ENCODE measurements around the gene ARHGAP42.
"Not testable (repeated sequence)": the region's sequence is repeated elsewhere in the genome, so short reads cannot be mapped to it uniquely, and the experiment has no call there.

The ARHGAP42 gene

GRCh38 chr11:100887659-100888058 is 200.6 kb downstream of the ARHGAP42 start:
- H3K36me3 ChIP-seq: no peaks in the 10 kb centered on the region
- H3K4me1 ChIP-seq: peaks cover 0 to 22% (median 4%) of the 10 kb centered on the region in 4 donors
- no peaks in the 10 kb centered on the region for H3K27me3 ChIP-seq
- intact Hi-C loops (cut with DNase I; ENCODE audit: low total_unique reads): no loop called here
- no peaks in the 10 kb centered on the region for H3K9me3 ChIP-seq
- no peak overlapping the region for H3K4me3 ChIP-seq
- no peak for DNase-seq
- TF ChIP-seq, protein P1, sequence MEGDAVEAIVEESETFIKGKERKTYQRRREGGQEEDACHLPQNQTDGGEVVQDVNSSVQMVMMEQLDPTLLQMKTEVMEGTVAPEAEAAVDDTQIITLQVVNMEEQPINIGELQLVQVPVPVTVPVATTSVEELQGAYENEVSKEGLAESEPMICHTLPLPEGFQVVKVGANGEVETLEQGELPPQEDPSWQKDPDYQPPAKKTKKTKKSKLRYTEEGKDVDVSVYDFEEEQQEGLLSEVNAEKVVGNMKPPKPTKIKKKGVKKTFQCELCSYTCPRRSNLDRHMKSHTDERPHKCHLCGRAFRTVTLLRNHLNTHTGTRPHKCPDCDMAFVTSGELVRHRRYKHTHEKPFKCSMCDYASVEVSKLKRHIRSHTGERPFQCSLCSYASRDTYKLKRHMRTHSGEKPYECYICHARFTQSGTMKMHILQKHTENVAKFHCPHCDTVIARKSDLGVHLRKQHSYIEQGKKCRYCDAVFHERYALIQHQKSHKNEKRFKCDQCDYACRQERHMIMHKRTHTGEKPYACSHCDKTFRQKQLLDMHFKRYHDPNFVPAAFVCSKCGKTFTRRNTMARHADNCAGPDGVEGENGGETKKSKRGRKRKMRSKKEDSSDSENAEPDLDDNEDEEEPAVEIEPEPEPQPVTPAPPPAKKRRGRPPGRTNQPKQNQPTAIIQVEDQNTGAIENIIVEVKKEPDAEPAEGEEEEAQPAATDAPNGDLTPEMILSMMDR (IDR thresholded peaks at IDR 0.05): no peak
- no peak overlapping the region for H3K27ac ChIP-seq

- Histone ChIP-seq H3K27ac (no peak overlapping the region), H3K4me1 (peaks cover 0 to 22% (median 4%) of the 10 kb centered on the region in 4 donors), H3K27me3 (no peaks in the 10 kb centered on the region), H3K9me3 (no peaks in the 10 kb centered on the region), H3K4me3 (no peak overlapping the region), H3K36me3 (no peaks in the 10 kb centered on the region)
- intact Hi-C loops (cut with DNase I; ENCODE audit: low total_unique reads): no loop called here
- TF ChIP-seq, protein P1 (IDR thresholded peaks at IDR 0.05): no peak
- no peak for DNase-seq
Observed at GRCh38 chr11:100888836-100889235, 201.7 kb downstream of the ARHGAP42 start.

DNA sequence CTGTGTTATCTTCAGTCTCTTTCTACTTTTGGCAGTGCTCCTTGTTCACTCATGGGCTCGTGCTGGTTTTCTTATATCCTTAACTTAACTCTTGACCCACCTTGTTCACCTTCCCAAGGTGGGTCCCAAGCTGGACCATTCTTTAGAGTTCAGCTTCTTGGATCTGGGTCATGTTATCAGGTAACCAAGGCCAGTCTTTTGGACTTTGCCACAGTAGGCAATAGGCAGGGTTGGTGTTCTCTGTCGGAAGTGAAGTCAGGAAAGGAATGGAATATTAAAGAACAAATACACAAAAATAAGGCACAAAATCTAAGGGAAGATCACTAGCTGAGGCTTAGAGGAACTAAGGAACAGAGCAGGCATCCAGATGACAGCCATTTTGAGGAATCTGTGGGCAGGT is 202.7 kb downstream of the ARHGAP42 start:
- peak overlapping the region; percentile 27 to 36 for H3K27ac ChIP-seq
- H3K4me3 ChIP-seq: no peak overlapping the region
- no peaks in the 10 kb centered on the region for H3K9me3 ChIP-seq
- H3K27me3 ChIP-seq: no peaks in the 10 kb centered on the region
- intact Hi-C loops (cut with DNase I; ENCODE audit: low total_unique reads): no loop called here
- no peaks in the 10 kb centered on the region for H3K36me3 ChIP-seq
- no peak for DNase-seq
- TF ChIP-seq, protein P1 (IDR thresholded peaks at IDR 0.05): no peak
- peaks cover 0 to 22% (median 4%) of the 10 kb centered on the region in 4 donors for H3K4me1 ChIP-seq

DNA sequence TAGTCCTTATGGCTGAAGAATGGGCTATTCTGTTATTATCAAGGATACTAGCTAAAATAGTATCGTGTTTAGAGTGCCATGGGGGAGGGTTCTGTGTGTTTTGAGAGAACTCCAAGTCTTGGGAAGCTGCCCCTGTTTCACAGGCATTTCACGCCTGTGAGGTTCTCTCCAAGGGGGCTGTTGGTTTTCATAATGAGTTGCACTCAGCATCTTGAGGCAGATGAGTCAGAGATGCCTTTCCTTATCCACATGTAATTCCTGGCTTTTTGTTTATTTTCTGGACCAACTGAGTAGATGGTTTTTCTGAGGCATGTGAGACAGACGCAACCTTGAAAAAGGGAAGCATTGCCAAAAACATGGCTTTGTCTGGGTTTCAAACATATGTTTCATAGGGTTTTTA is 203.7 kb downstream of the ARHGAP42 start:
- no peaks in the 10 kb centered on the region for H3K36me3 ChIP-seq
- intact Hi-C loops (cut with DNase I; ENCODE audit: low total_unique reads): no loop called here
- no peaks in the 10 kb centered on the region for H3K27me3 ChIP-seq
- H3K4me1 ChIP-seq: peaks cover 0 to 22% (median 4%) of the 10 kb centered on the region in 4 donors
- TF ChIP-seq, protein P1 (IDR thresholded peaks at IDR 0.05): no peak
- DNase-seq: peak in 1 of 2 donors; percentile 29
- peak overlapping the region; percentile 27 to 36 for H3K27ac ChIP-seq
- no peak overlapping the region for H3K4me3 ChIP-seq
- no peaks in the 10 kb centered on the region for H3K9me3 ChIP-seq

GRCh38 chr11:100892886-100893285 is 205.8 kb downstream of the ARHGAP42 start:
- DNase-seq: no peak
- H3K4me1 ChIP-seq: peaks cover 0 to 22% (median 4%) of the 10 kb centered on the region in 4 donors
- H3K27me3 ChIP-seq: no peaks in the 10 kb centered on the region
- intact Hi-C loops (cut with DNase I; ENCODE audit: low total_unique reads): no loop called here
- H3K27ac ChIP-seq: no peak overlapping the region
- TF ChIP-seq, protein P1 (IDR thresholded peaks at IDR 0.05): no peak
- H3K36me3 ChIP-seq: no peaks in the 10 kb centered on the region
- H3K9me3 ChIP-seq: no peaks in the 10 kb centered on the region
- no peak overlapping the region for H3K4me3 ChIP-seq

DNA sequence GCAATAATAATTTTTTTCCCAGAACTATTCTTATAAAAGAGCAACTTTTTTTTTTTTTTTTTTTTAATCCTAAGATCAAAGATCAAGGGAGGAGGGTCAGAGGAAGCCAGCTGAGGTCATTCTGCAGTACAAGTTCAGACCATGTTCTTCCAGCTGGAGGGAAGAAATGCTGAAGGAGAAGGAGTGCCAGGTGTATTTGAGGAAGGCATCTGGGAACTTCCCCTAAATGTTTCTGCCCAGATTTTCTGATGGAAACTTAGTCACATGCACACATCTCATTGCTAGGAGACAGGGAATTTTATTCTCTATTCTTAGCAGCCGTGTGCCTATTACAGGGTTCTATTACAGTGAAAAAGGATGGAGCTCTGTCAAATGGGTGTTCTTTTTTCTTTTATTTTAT is 208.4 kb downstream of the ARHGAP42 start:
- intact Hi-C loops (cut with DNase I; ENCODE audit: low total_unique reads): no loop called here
- no peak for DNase-seq
- TF ChIP-seq, protein P1 (IDR thresholded peaks at IDR 0.05): no peak

DNA sequence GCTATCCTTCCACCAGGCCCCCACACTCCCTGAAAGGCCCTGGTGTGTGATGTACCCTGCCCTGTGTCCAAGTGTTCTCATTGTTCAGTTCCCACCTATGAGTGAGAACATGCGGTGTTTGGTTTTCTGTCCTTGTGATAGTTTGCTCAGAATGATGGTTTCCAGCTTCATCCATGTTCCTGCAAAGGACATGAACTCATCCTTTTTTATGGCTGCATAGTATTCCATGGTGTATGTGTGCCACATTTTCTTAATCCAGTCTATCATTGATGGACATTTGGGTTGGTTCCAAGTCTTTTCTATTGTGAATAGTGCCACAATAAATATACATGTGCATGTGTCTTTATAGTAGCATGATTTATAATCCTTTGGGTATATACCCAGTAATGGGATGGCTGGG is 208.9 kb downstream of the ARHGAP42 start:
- H3K36me3 ChIP-seq; H3K4me1 ChIP-seq; H3K9me3 ChIP-seq; H3K27me3 ChIP-seq; H3K4me3 ChIP-seq; H3K27ac ChIP-seq; DNase-seq; intact Hi-C loops (cut with DNase I; ENCODE audit: low total_unique reads): not testable (repeated sequence)

More for the DNA sequence above, 208.4 kb downstream of the ARHGAP42 start:
- Histone ChIP-seq H3K27me3 (no peaks in the 10 kb centered on the region), H3K4me1 (peaks cover 0 to 14% (median 3%) of the 10 kb centered on the region in 4 donors), H3K27ac (no peak overlapping the region), H3K9me3 (no peaks in the 10 kb centered on the region), H3K36me3 (no peaks in the 10 kb centered on the region), H3K4me3 (no peak overlapping the region)

DNA sequence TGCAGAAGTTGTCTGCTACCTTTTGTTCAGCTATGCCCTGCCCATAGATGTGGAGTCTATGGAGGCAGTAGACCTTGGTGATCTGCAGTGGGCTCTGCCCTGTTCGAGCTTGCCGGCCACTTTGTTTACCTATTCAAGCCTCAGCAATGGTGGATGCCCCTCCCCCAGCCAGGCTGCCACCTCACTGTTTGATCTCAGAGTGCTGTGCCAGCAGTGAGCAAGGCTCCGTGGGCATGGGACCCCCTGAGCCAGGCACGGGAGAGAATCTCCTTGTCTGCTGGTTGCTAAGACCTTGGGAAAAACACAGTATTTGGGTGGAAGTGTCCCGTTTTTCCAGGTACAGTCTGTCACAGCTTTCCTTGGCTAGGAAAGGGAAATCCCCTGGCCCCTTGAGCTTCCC is 214.4 kb downstream of the ARHGAP42 start:
- H3K27ac ChIP-seq; H3K4me1 ChIP-seq; H3K36me3 ChIP-seq; intact Hi-C loops (cut with DNase I; ENCODE audit: low total_unique reads); DNase-seq; H3K9me3 ChIP-seq; H3K27me3 ChIP-seq; H3K4me3 ChIP-seq: not testable (repeated sequence)
